Peyer's patch (tissue), 4 donors: Measurements from ENCODE around the gene RALB. TPM values are rescaled to one million over a fixed set of nuclear protein-coding genes. Genes with fewer than 3 reads are reported as not detected.
"Not testable (repeated sequence)": the region's sequence is repeated elsewhere in the genome, so short reads cannot be mapped to it uniquely, and the experiment has no call there.

Source experiments
- DNase-seq, 3 donors: peaks; one replicate each; pipeline ENCODE4 v3.0.0-alpha.2; 2017 to 2019
- H3K27ac ChIP-seq, 4 donors: fragments of 200-600 bp; sonication (generic); one replicate each; pipeline ENCODE4 v1.5.1; 2016 to 2019
- H3K27me3 ChIP-seq, 2 donors: fragments of 200-600 bp; sonication (generic); one replicate each; pipeline ENCODE4 v1.5.1; 2019
- H3K36me3 ChIP-seq, 3 donors: fragments of 200-600 bp; sonication (generic); one replicate each; pipeline ENCODE4 v1.5.1; 2016 to 2019
- H3K4me1 ChIP-seq, 4 donors: fragments of 200-600 bp; sonication (generic); one replicate each; pipeline ENCODE4 v1.5.1; 2016 to 2019
- H3K4me3 ChIP-seq, 4 donors: fragments of 200-600 bp; sonication (generic); 1 replicate in 3 of 4; 2 replicates in 1 of 4; pipeline ENCODE4 v1.5.1; 2016 to 2019; ENCODE audit warnings: mild to moderate bottlenecking in 1 of 4
- H3K9me3 ChIP-seq, 4 donors: fragments of 200-600 bp; sonication (generic); one replicate each; pipeline ENCODE4 v1.5.1; 2016 to 2019; ENCODE audit warnings: mild to moderate bottlenecking in 1 of 4
- CTCF ChIP-seq, 6 experiments: fragments of 450-650 bp in 4 of 6; fragments of 200-600 bp in 2 of 6; sonication (generic) in 1 of 6; IDR thresholded peaks; one replicate each; pipeline ENCODE4 v1.5.1; 2017 to 2019; ENCODE audit warnings: antibody characterized with exemption in 6 of 6, mild to moderate bottlenecking in 3 of 6, moderate library complexity in 1 of 6
- POLR2A ChIP-seq, 2 donors: fragments of 450-650 bp; IDR thresholded peaks; one replicate each; pipeline ENCODE4 v1.5.1; 2017; ENCODE audit warnings: antibody characterized with exemption in 2 of 2, mild to moderate bottlenecking in 2 of 2, moderate library complexity in 2 of 2
- total RNA-seq, 4 donors: library from RNA; depleted of rRNA; stranded (reverse); fragments of >200 nt; gene quantifications; one replicate each; pipeline ENCODE4 v1.1.0, GENCODE V29; 2016

Gene RALB
- total RNA-seq, 4 donors from 2014 or later = 49.3 to 61.9 (median 50.2) TPM

- H3K27ac ChIP-seq = peak overlapping the region; percentile 79 to 87 (median 82)
- H3K9me3 ChIP-seq = no peaks in the 10 kb centered on the region
- peak overlapping the region; percentile 42 to 61 (median 49) for H3K4me3 ChIP-seq
- peak; percentile 62 to 82 (median 69) for DNase-seq
- no peaks in the 10 kb centered on the region for H3K27me3 ChIP-seq
- TF ChIP-seq POLR2A (IDR thresholded peaks at IDR 0.05) (peak; percentile 14 to 19), CTCF (IDR thresholded peaks at IDR 0.05) (no peak)
- no peaks in the 10 kb centered on the region for H3K36me3 ChIP-seq
- H3K4me1 ChIP-seq = peaks cover 6 to 30% (median 6%) of the 10 kb centered on the region in 4 donors
Measured at GRCh38 chr2:120231974-120232635, 20.5 kb upstream of the RALB start.

GRCh38 chr2:120233292-120233691 lies 19.4 kb upstream of the RALB start:
- no peaks in the 10 kb centered on the region for H3K9me3 ChIP-seq
- H3K4me3 ChIP-seq = no peak overlapping the region
- H3K27ac ChIP-seq = peak overlapping the region; percentile 17 to 83 (median 80)
- peak in 1 of 3 donors; percentile 37 for DNase-seq
- H3K36me3 ChIP-seq = no peaks in the 10 kb centered on the region
- TF ChIP-seq POLR2A (IDR thresholded peaks at IDR 0.05) (no peak), CTCF (IDR thresholded peaks at IDR 0.05) (no peak)
- H3K27me3 ChIP-seq = no peaks in the 10 kb centered on the region
- peaks cover 6 to 34% (median 7%) of the 10 kb centered on the region in 4 donors for H3K4me1 ChIP-seq

- H3K4me3 ChIP-seq, H3K36me3 ChIP-seq, H3K27me3 ChIP-seq, H3K27ac ChIP-seq, H3K9me3 ChIP-seq, DNase-seq: not testable (repeated sequence)
- peaks cover 3 to 43% (median 8%) of the 10 kb centered on the region in 4 donors for H3K4me1 ChIP-seq
Measured at GRCh38 chr2:120235158-120235557, 17.5 kb upstream of the RALB start.

GRCh38 chr2:120235681-120236080 lies 17.0 kb upstream of the RALB start:
- Histone ChIP-seq H3K36me3 (no peaks in the 10 kb centered on the region), H3K9me3 (no peaks in the 10 kb centered on the region), H3K4me1 (peaks cover 0 to 38% (median 7%) of the 10 kb centered on the region in 4 donors), H3K4me3 (no peak overlapping the region), H3K27me3 (no peaks in the 10 kb centered on the region), H3K27ac (no peak overlapping the region)
- peak in 1 of 3 donors; percentile 31 for DNase-seq
- TF ChIP-seq POLR2A (IDR thresholded peaks at IDR 0.05) = no peak
- TF ChIP-seq CTCF (IDR thresholded peaks at IDR 0.05) = no peak

GRCh38 chr2:120236316-120236715 lies 16.3 kb upstream of the RALB start:
- TF ChIP-seq POLR2A (IDR thresholded peaks at IDR 0.05) (no peak), CTCF (IDR thresholded peaks at IDR 0.05) (no peak)

GRCh38 chr2:120236791-120237190 lies 15.9 kb upstream of the RALB start:
- Histone ChIP-seq H3K9me3 (no peaks in the 10 kb centered on the region), H3K4me3 (no peak overlapping the region), H3K27me3 (no peaks in the 10 kb centered on the region), H3K4me1 (peaks cover 0 to 28% (median 2%) of the 10 kb centered on the region in 4 donors), H3K27ac (no peak overlapping the region), H3K36me3 (no peaks in the 10 kb centered on the region)
- DNase-seq = peak in 1 of 3 donors; percentile 10
- TF ChIP-seq CTCF (IDR thresholded peaks at IDR 0.05) = no peak
- TF ChIP-seq POLR2A (IDR thresholded peaks at IDR 0.05) = no peak

More at GRCh38 chr2:120236316-120236715, 16.3 kb upstream of the RALB start:
- Histone ChIP-seq H3K9me3 (no peaks in the 10 kb centered on the region), H3K4me1 (peaks cover 0 to 33% (median 5%) of the 10 kb centered on the region in 4 donors), H3K36me3 (no peaks in the 10 kb centered on the region), H3K27ac (no peak overlapping the region), H3K27me3 (no peaks in the 10 kb centered on the region), H3K4me3 (no peak overlapping the region)
- peak in 1 of 3 donors; percentile 33 for DNase-seq
